Measurements from ENCODE around the gene PPM1E. TPM values are rescaled to one million over a fixed set of nuclear protein-coding genes. Genes with fewer than 3 reads are reported as not detected.

Gene PPM1E
- total RNA-seq, 4 donors from 2014 or later = 0.35 to 0.92 (median 0.44) TPM

DNA sequence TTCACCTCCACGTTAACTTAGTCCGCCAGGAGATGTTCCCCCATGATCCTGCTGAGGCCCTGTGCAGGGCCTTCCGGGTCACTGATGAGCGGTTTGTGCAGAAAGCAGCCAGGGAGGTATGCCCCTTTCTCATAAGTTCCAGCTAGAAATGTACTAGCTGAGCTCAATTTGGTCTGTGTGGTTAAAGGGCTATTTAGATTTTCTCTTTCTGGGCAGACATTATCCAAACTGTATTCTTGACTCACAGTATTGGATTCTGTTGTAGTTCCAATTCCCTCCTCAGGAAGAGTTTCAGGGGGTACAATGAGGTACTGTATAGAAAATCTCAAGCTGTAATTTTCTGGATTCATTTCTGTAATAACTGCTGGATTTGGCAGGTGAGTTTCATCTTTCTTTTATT is 214.0 kb downstream of the PPM1E start:
- H3K4me3 ChIP-seq = no peak overlapping the region
- no peak overlapping the region for H3K27ac ChIP-seq
- no peaks in the 10 kb centered on the region for H3K9me3 ChIP-seq
- no peaks in the 10 kb centered on the region for H3K36me3 ChIP-seq
- H3K27me3 ChIP-seq = no peaks in the 10 kb centered on the region
- no peaks in the 10 kb centered on the region for H3K4me1 ChIP-seq
- no peak for ATAC-seq
- TF ChIP-seq POLR2AphosphoS5 (IDR thresholded peaks at IDR 0.05) (no peak), POLR2A (IDR thresholded peaks at IDR 0.05) (no peak), CTCF (IDR thresholded peaks at IDR 0.05) (no peak), EP300 (IDR thresholded peaks at IDR 0.05) (no peak)
- 89 to 100% methylated on average over 4 of the region's 4 CpGs for WGBS, 2 donors (ENCODE audit: low coverage in 1 of 2)

GRCh38 chr17:58970609-58971450 is 215.2 kb downstream of the PPM1E start:
- ATAC-seq = no peak
- Histone ChIP-seq H3K4me1 (no peaks in the 10 kb centered on the region), H3K27ac (no peak overlapping the region), H3K27me3 (no peaks in the 10 kb centered on the region), H3K9me3 (no peaks in the 10 kb centered on the region), H3K4me3 (no peak overlapping the region), H3K36me3 (no peaks in the 10 kb centered on the region)
- WGBS, 2 donors (ENCODE audit: low coverage in 1 of 2) = 69 to 76% methylated on average over 7 of the region's 7 CpGs
- no peak for TF ChIP-seq CTCF (IDR thresholded peaks at IDR 0.05)
- no peak for TF ChIP-seq POLR2A (IDR thresholded peaks at IDR 0.05)
- no peak for TF ChIP-seq EP300 (IDR thresholded peaks at IDR 0.05)
- no peak for TF ChIP-seq POLR2AphosphoS5 (IDR thresholded peaks at IDR 0.05)

- no peaks in the 10 kb centered on the region for H3K9me3 ChIP-seq
- H3K4me1 ChIP-seq = no peaks in the 10 kb centered on the region
- H3K27ac ChIP-seq = no peak overlapping the region
- 45 to 78% methylated on average over 2 of the region's 2 CpGs for WGBS, 2 donors (ENCODE audit: low coverage in 1 of 2)
- no peaks in the 10 kb centered on the region for H3K27me3 ChIP-seq
- TF ChIP-seq EP300 (IDR thresholded peaks at IDR 0.05) (no peak), POLR2A (IDR thresholded peaks at IDR 0.05) (no peak), CTCF (IDR thresholded peaks at IDR 0.05) (no peak), POLR2AphosphoS5 (IDR thresholded peaks at IDR 0.05) (no peak)
- no peak for ATAC-seq
- H3K36me3 ChIP-seq = no peaks in the 10 kb centered on the region
- no peak overlapping the region for H3K4me3 ChIP-seq
Observed at GRCh38 chr17:58974354-58974753, 218.7 kb downstream of the PPM1E start.

DNA sequence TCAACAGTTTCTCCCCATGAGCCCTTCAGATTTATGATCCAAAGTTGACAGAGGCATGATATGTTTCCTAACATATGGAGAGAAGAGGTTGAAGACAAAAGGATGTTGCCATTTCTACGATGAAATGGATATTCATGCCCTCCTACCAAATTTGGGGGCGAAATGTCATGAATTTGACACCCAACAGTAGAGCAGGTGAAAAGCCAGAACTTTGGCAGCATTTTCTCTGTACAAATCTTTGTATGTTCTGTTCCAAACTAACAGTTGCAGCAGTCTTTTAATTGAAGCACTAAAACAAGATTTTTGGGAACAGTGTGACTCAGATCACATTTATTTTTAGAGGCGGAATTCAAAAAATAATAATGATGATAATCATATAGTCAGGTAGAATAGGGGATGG is 220.9 kb downstream of the PPM1E start:
- no peak for TF ChIP-seq CTCF (IDR thresholded peaks at IDR 0.05)
- H3K9me3 ChIP-seq = no peaks in the 10 kb centered on the region

More for the DNA sequence above, 220.9 kb downstream of the PPM1E start:
- Histone ChIP-seq H3K27ac (no peak overlapping the region), H3K4me1 (no peaks in the 10 kb centered on the region), H3K4me3 (no peak overlapping the region), H3K27me3 (no peaks in the 10 kb centered on the region), H3K36me3 (no peaks in the 10 kb centered on the region)
- WGBS, 2 donors (ENCODE audit: low coverage in 1 of 2) = 89 to 94% methylated on average over 3 of the region's 3 CpGs
- ATAC-seq = no peak
